ENCODE data around the gene YJEFN3.

- no peak for TF ChIP-seq ZNF687 (IDR thresholded peaks at IDR 0.05)
- no peak for TF ChIP-seq CTCF (IDR thresholded peaks at IDR 0.05 in 2 of 3, conservative IDR thresholded peaks at IDR 0.05 in 1 of 3; ENCODE audit: control insufficient read depth in 2 of 3, extremely low read depth in 1 of 3, insufficient read depth in 1 of 3, low read depth in 3 of 3, low read length in 3 of 3)
- no peak for TF ChIP-seq TCF12 (IDR thresholded peaks at IDR 0.05; ENCODE audit: low read depth, low read length)
- TF ChIP-seq EP300 (IDR thresholded peaks at IDR 0.05; ENCODE audit: borderline replicate concordance in 1 of 2, control insufficient read depth in 1 of 2, low read depth in 2 of 2, low read length in 2 of 2), result no peak
- no peak for TF ChIP-seq SP1 (IDR thresholded peaks at IDR 0.05; ENCODE audit: low read depth, low read length)
- no peak for TF ChIP-seq NR2C2 (IDR thresholded peaks at IDR 0.05; ENCODE audit: borderline replicate concordance, control insufficient read depth, insufficient read length, low read depth)
- no peak for TF ChIP-seq RAD21 (IDR thresholded peaks at IDR 0.05; ENCODE audit: insufficient read depth, low read depth, low read length)
These were observed 5.1 kb downstream of the YJEFN3 start for GRCh38 chr19:19533841-19534240.

All from GM12878 (cell line).